K562 (cell line): ENCODE results near the gene PRKD2. TPM values are rescaled to one million over a fixed set of nuclear protein-coding genes. Genes with fewer than 3 reads are reported as not detected.

Experiments used
- CREM ChIP-seq: IDR thresholded peaks from 2 replicates; pipeline ENCODE4 v1.6.1; 2014; ENCODE audit warnings: antibody characterized with exemption, low read depth
- ERF ChIP-seq: fragments of 450-650 bp; formaldehyde crosslinking; IDR thresholded peaks from 2 replicates; pipeline ENCODE4 v1.4.0; 2020; ENCODE audit warnings: mild to moderate bottlenecking, mixed read lengths
- FOXJ3 ChIP-seq: sonication (generic); formaldehyde crosslinking; IDR thresholded peaks from 2 replicates; pipeline ENCODE4 v1.4.0; 2020; ENCODE audit warnings: mild to moderate bottlenecking, missing genetic modification reagents
- GABPB1 ChIP-seq: sonication (generic); formaldehyde crosslinking; IDR thresholded peaks from 2 replicates; pipeline ENCODE4 v1.8.0; 2022; ENCODE audit warnings: mild to moderate bottlenecking, missing genetic modification reagents
- IRF2 ChIP-seq: sonication (generic); formaldehyde crosslinking; IDR thresholded peaks from 2 replicates; pipeline ENCODE4 v1.8.1; 2022; ENCODE audit warnings: mild to moderate bottlenecking, missing genetic modification reagents
- LCOR ChIP-seq: sonication (generic); formaldehyde crosslinking; IDR thresholded peaks from 2 replicates; pipeline ENCODE4 v1.8.0; 2022; ENCODE audit warnings: mild to moderate bottlenecking, missing genetic modification reagents
- PML ChIP-seq: IDR thresholded peaks from 2 replicates; pipeline ENCODE4 v1.6.1; 2012; ENCODE audit warnings: low read length, inconsistent platforms
- SIN3A ChIP-seq, 2 experiments: fragments of 150-350 bp in 1 of 2; IDR thresholded peaks; 2 replicates each; pipeline ENCODE4 v1.6.1; 2011 to 2016; ENCODE audit warnings: borderline replicate concordance in 2 of 2, low read depth in 2 of 2, low read length in 2 of 2, mild to moderate bottlenecking in 2 of 2, moderate library complexity in 2 of 2; ENCODE audit not compliant: control insufficient read depth in 1 of 2
- SIRT6 ChIP-seq: IDR thresholded peaks from one replicate; pipeline ENCODE4 v1.6.1; 2012; ENCODE audit warnings: low read depth, mild to moderate bottlenecking, control low read depth, inconsistent platforms, low read length, moderate library complexity
- SREBF2 ChIP-seq: sonication (generic); formaldehyde crosslinking; IDR thresholded peaks from 2 replicates; pipeline ENCODE4 v1.4.0; 2020; ENCODE audit warnings: mild to moderate bottlenecking, missing genetic modification reagents
- ZNF253 ChIP-seq: fragments of 250-450 bp; sonication (Bioruptor Pico); conservative IDR thresholded peaks from 2 replicates; pipeline ENCODE4 v1.6.1; 2021; ENCODE audit warnings: mild to moderate bottlenecking
- ZNF41 ChIP-seq: fragments of 250-450 bp; sonication (Bioruptor Pico); conservative IDR thresholded peaks from 2 replicates; pipeline ENCODE4 v1.4.0; 2020; ENCODE audit warnings: mild to moderate bottlenecking
- polyA plus RNA-seq, 8 experiments: library from polyadenylated mRNA; depleted of rRNA in 4 of 8; stranded (reverse) in 5 of 8; unstranded in 3 of 8; fragments of >200 nt; fragmentation: Nextera tagmentation in 2 of 8; fragmentation: Illumina TruSeq in 1 of 8; extraction: Ambion mirVana in 2 of 8; extraction: Trizol in 1 of 8; gene quantifications; 2 replicates each; pipeline versions ENCODE4 v1.2.1 to v1.2.3, GENCODE V29; 2011 to 2014; ENCODE audit warnings: inconsistent platforms in 1 of 8, missing spikeins in 1 of 8
- total RNA-seq, 7 experiments: library from RNA; depleted of rRNA in 6 of 7; stranded (reverse); fragments of >200 nt in 6 of 7; fragmentation: Illumina TruSeq in 2 of 7; extraction: Trizol in 2 of 7; gene quantifications; 2 replicates each; pipeline versions ENCODE4 v1.2.1 to v1.2.3, GENCODE V29; 2011 to 2021; ENCODE audit warnings: low replicate concordance in 1 of 7
- TF ChIP-seq, protein P1 (sequence below), 2 experiments: fragments of 450-650 bp; IDR thresholded peaks; 2 replicates each; pipeline ENCODE4 v1.6.1; 2018; ENCODE audit warnings: mild to moderate bottlenecking in 2 of 2, low read depth in 1 of 2; ENCODE audit not compliant: partially characterized antibody in 2 of 2
- TF ChIP-seq, protein P2 (sequence below): fragments of 250-450 bp; sonication (Bioruptor Pico); IDR thresholded peaks from 2 replicates; pipeline ENCODE4 v1.4.0; 2020; ENCODE audit warnings: mild to moderate bottlenecking
- TF ChIP-seq, protein P3 (sequence below): sonication (generic); formaldehyde crosslinking; IDR thresholded peaks from 2 replicates; pipeline ENCODE4 v1.8.1; 2022; ENCODE audit warnings: missing genetic modification reagents
- TF ChIP-seq, protein P4 (sequence below): fragments of 250-450 bp; sonication (Bioruptor Pico); IDR thresholded peaks from 2 replicates; pipeline ENCODE4 v1.8.0; 2021; ENCODE audit warnings: moderate library complexity, mild to moderate bottlenecking, inconsistent platforms
- TF ChIP-seq, protein P5 (sequence below): IDR thresholded peaks from 2 replicates; pipeline ENCODE4 v1.6.1; 2016; ENCODE audit warnings: missing genetic modification characterization, missing compliant biosample characterization

PRKD2 gene
- total and polyA plus RNA-seq, 9 of the 15 experiments (the other 6 are each of a cell fraction or from before 2014, with no cell fraction given) = 1.8 to 60.0 (median 15.0) TPM

DNA sequence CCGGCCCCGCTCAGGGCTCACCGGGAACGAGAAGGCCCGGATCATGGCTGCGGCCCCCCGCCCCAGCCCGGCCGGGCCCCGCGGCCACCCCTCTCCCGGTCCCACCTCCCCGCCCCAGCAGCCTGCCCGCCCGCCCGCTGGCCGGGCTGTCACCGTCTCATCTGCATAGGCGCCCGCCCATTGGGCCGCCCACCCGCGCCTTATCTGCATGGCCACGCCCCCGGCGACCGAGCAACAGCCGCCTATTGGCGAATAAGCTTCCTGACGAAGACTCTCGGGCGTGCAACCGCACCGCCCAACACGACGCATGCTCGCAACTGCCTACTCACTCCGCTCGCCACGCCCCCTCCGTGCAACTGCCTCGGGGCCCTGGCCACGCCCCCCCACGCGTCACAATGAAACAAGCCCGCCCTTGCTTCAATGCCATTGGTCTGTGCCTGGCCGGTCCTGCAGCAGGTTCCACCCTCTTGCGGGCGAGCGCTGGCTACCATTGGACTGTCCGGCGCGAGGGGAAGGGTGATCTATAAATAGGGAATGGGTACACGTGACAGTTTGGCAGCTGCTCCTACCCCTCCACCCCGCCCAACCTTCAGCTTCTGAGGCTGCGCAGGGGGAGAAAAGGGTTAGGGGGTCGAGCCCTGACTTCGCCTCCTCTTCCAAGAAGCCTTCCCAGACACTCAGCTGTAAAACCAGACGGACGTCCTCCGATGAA is 55.7 kb downstream of the PRKD2 start, which contains the start of gene DACT3 (continued):
- TF ChIP-seq, protein P1, sequence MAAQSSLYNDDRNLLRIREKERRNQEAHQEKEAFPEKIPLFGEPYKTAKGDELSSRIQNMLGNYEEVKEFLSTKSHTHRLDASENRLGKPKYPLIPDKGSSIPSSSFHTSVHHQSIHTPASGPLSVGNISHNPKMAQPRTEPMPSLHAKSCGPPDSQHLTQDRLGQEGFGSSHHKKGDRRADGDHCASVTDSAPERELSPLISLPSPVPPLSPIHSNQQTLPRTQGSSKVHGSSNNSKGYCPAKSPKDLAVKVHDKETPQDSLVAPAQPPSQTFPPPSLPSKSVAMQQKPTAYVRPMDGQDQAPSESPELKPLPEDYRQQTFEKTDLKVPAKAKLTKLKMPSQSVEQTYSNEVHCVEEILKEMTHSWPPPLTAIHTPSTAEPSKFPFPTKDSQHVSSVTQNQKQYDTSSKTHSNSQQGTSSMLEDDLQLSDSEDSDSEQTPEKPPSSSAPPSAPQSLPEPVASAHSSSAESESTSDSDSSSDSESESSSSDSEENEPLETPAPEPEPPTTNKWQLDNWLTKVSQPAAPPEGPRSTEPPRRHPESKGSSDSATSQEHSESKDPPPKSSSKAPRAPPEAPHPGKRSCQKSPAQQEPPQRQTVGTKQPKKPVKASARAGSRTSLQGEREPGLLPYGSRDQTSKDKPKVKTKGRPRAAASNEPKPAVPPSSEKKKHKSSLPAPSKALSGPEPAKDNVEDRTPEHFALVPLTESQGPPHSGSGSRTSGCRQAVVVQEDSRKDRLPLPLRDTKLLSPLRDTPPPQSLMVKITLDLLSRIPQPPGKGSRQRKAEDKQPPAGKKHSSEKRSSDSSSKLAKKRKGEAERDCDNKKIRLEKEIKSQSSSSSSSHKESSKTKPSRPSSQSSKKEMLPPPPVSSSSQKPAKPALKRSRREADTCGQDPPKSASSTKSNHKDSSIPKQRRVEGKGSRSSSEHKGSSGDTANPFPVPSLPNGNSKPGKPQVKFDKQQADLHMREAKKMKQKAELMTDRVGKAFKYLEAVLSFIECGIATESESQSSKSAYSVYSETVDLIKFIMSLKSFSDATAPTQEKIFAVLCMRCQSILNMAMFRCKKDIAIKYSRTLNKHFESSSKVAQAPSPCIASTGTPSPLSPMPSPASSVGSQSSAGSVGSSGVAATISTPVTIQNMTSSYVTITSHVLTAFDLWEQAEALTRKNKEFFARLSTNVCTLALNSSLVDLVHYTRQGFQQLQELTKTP (IDR thresholded peaks at IDR 0.05; ENCODE audit: low read depth in 1 of 2, partially characterized antibody in 2 of 2) = no peak
- TF ChIP-seq SIRT6 = no peak
- TF ChIP-seq ZNF41 (CRISPR knock-in tag) = no peak
- TF ChIP-seq ZNF253 (CRISPR knock-in tag) = no peak
- no peak for TF ChIP-seq ERF (CRISPR knock-in tag)
- TF ChIP-seq, protein P2, sequence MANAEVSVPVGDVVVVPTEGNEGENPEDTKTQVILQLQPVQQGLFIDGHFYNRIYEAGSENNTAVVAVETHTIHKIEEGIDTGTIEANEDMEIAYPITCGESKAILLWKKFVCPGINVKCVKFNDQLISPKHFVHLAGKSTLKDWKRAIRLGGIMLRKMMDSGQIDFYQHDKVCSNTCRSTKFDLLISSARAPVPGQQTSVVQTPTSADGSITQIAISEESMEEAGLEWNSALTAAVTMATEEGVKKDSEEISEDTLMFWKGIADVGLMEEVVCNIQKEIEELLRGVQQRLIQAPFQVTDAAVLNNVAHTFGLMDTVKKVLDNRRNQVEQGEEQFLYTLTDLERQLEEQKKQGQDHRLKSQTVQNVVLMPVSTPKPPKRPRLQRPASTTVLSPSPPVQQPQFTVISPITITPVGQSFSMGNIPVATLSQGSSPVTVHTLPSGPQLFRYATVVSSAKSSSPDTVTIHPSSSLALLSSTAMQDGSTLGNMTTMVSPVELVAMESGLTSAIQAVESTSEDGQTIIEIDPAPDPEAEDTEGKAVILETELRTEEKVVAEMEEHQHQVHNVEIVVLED (CRISPR knock-in tag) = no peak
- TF ChIP-seq SREBF2 (CRISPR knock-in tag) = no peak
- TF ChIP-seq LCOR (CRISPR knock-in tag) = no peak
- TF ChIP-seq, protein P3, sequence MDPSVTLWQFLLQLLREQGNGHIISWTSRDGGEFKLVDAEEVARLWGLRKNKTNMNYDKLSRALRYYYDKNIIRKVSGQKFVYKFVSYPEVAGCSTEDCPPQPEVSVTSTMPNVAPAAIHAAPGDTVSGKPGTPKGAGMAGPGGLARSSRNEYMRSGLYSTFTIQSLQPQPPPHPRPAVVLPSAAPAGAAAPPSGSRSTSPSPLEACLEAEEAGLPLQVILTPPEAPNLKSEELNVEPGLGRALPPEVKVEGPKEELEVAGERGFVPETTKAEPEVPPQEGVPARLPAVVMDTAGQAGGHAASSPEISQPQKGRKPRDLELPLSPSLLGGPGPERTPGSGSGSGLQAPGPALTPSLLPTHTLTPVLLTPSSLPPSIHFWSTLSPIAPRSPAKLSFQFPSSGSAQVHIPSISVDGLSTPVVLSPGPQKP (CRISPR knock-in tag) = no peak
- TF ChIP-seq SIN3A (IDR thresholded peaks at IDR 0.05; ENCODE audit: borderline replicate concordance in 2 of 2, control insufficient read depth in 1 of 2, low read depth in 2 of 2, low read length in 2 of 2) = peak; percentile 58 to 80; a peak in 2 of 4 replicates
- no peak for TF ChIP-seq PML
- TF ChIP-seq FOXJ3 (CRISPR knock-in tag) = no peak
- TF ChIP-seq, protein P4, sequence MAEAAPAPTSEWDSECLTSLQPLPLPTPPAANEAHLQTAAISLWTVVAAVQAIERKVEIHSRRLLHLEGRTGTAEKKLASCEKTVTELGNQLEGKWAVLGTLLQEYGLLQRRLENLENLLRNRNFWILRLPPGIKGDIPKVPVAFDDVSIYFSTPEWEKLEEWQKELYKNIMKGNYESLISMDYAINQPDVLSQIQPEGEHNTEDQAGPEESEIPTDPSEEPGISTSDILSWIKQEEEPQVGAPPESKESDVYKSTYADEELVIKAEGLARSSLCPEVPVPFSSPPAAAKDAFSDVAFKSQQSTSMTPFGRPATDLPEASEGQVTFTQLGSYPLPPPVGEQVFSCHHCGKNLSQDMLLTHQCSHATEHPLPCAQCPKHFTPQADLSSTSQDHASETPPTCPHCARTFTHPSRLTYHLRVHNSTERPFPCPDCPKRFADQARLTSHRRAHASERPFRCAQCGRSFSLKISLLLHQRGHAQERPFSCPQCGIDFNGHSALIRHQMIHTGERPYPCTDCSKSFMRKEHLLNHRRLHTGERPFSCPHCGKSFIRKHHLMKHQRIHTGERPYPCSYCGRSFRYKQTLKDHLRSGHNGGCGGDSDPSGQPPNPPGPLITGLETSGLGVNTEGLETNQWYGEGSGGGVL (CRISPR knock-in tag) = no peak
- no peak for TF ChIP-seq GABPB1 (CRISPR knock-in tag)
- no peak for TF ChIP-seq IRF2 (CRISPR knock-in tag)
- TF ChIP-seq, protein P5, sequence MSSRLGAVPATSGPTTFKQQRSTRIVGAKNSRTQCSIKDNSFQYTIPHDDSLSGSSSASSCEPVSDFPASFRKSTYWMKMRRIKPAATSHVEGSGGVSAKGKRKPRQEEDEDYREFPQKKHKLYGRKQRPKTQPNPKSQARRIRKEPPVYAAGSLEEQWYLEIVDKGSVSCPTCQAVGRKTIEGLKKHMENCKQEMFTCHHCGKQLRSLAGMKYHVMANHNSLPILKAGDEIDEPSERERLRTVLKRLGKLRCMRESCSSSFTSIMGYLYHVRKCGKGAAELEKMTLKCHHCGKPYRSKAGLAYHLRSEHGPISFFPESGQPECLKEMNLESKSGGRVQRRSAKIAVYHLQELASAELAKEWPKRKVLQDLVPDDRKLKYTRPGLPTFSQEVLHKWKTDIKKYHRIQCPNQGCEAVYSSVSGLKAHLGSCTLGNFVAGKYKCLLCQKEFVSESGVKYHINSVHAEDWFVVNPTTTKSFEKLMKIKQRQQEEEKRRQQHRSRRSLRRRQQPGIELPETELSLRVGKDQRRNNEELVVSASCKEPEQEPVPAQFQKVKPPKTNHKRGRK (tag) = no peak
- TF ChIP-seq CREM = peak; percentile 92
